Measurements from ENCODE around the gene PSORS1C2. TPM values are rescaled to one million over a fixed set of nuclear protein-coding genes. Genes with fewer than 3 reads are reported as not detected.

PSORS1C2 gene
- total and polyA plus RNA-seq, 3 donors from 2014 or later = not detected

- 79 to 95% methylated on average over 5 of the region's 5 CpGs for WGBS, 2 donors
- no peaks in the 10 kb centered on the region for H3K4me1 ChIP-seq
Observed at GRCh38 chr6:31174378-31174777, 35.5 kb upstream of the PSORS1C2 start.

GRCh38 chr6:31173406-31173805, 34.5 kb upstream of the PSORS1C2 start:
- intact Hi-C loops (cut with DNase I; ENCODE audit: low total_unique reads) = no loop called here
- Histone ChIP-seq H3K9me3 (no peaks in the 10 kb centered on the region), H3K4me3 (no peak overlapping the region), H3K27ac (no peak overlapping the region), H3K36me3 (ENCODE audit: low read depth, missing control alignments) (no peaks in the 10 kb centered on the region), H3K27me3 (no peaks in the 10 kb centered on the region), H3K4me1 (no peaks in the 10 kb centered on the region)
- WGBS, 2 donors = 75 to 85% methylated on average over 2 to 3 of the region's 3 CpGs
- DNase-seq = no peak
- TF ChIP-seq CTCF (IDR thresholded peaks at IDR 0.05) (no peak), POLR2A (IDR thresholded peaks at IDR 0.05) (no peak)

More at GRCh38 chr6:31174378-31174777, 35.5 kb upstream of the PSORS1C2 start:
- Histone ChIP-seq H3K27ac (no peak overlapping the region), H3K36me3 (ENCODE audit: low read depth, missing control alignments) (no peaks in the 10 kb centered on the region), H3K9me3 (no peaks in the 10 kb centered on the region), H3K4me3 (no peak overlapping the region), H3K27me3 (no peaks in the 10 kb centered on the region)
- DNase-seq = no peak
- intact Hi-C loops (cut with DNase I; ENCODE audit: low total_unique reads) = no loop called here
- TF ChIP-seq POLR2A (IDR thresholded peaks at IDR 0.05) = no peak
- TF ChIP-seq CTCF (IDR thresholded peaks at IDR 0.05) = no peak

GRCh38 chr6:31172973-31173384, 34.1 kb upstream of the PSORS1C2 start:
- no peaks in the 10 kb centered on the region for H3K27me3 ChIP-seq
- DNase-seq = no peak
- no peaks in the 10 kb centered on the region for H3K4me1 ChIP-seq
- no peak overlapping the region for H3K27ac ChIP-seq
- WGBS, 2 donors = 83 to 90% methylated on average over 5 of the region's 5 CpGs
- intact Hi-C loops (cut with DNase I; ENCODE audit: low total_unique reads) = no loop called here
- H3K36me3 ChIP-seq (ENCODE audit: low read depth, missing control alignments) = no peaks in the 10 kb centered on the region
- H3K9me3 ChIP-seq = no peaks in the 10 kb centered on the region
- H3K4me3 ChIP-seq = no peak overlapping the region
- TF ChIP-seq POLR2A (IDR thresholded peaks at IDR 0.05) (no peak), CTCF (IDR thresholded peaks at IDR 0.05) (no peak)

- Histone ChIP-seq H3K27ac (no peak overlapping the region), H3K27me3 (no peaks in the 10 kb centered on the region), H3K4me1 (no peaks in the 10 kb centered on the region), H3K9me3 (no peaks in the 10 kb centered on the region), H3K36me3 (ENCODE audit: low read depth, missing control alignments) (no peaks in the 10 kb centered on the region), H3K4me3 (no peak overlapping the region)
- DNase-seq = no peak
- TF ChIP-seq CTCF (IDR thresholded peaks at IDR 0.05) (no peak), POLR2A (IDR thresholded peaks at IDR 0.05) (no peak)
- intact Hi-C loops (cut with DNase I; ENCODE audit: low total_unique reads) = no loop called here
- WGBS, 2 donors = 63 to 70% methylated on average over 13 to 16 of the region's 16 CpGs
Observed at GRCh38 chr6:31171931-31172905, 33.4 kb upstream of the PSORS1C2 start.

Data from testis (tissue), 3 donors.